Tongue (tissue), 2 donors: Measurements from ENCODE around the gene IFT27. TPM values are rescaled to one million over a fixed set of nuclear protein-coding genes. Genes with fewer than 3 reads are reported as not detected.

Experiments used
- DNase-seq: peaks from one replicate; pipeline ENCODE4 v3.0.0-alpha.2; 2015
- total RNA-seq: library from RNA; depleted of rRNA; stranded (reverse); fragments of >200 nt; gene quantifications from one replicate; pipeline ENCODE4 v1.2.3, GENCODE V29; 2014

Gene IFT27
- total RNA-seq, 1 donor from 2014 or later: 14.0 TPM

DNA sequence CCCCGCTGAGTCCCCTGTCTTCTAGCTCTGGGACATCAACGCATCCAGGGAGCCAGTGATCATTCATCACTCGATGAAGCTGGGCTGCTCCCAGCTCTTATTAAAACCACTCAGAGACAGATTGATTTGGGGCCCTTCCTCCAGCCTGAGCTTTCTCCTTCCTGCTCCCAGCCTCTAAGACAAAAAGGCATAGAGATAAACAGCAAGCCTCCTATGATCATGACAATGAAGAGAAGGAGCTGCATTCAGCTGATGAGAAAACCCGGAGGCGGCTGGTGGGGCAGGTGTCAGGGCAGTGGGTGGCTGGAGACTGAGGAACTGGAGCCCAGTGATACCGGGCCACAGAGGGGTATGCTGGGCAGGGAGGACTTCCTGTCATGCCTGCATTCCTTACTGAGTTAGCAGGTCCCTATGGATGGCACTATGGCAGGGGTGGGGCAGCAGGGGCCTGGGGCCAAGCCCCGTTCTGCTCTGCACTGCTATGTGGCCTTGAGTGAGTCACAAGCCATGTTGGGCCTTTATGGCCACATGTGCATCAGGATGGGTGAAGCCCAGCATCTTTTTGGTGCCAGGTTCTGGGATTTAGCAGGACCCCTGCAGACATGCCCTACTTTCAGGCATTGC, 20.7 kb upstream of the IFT27 start:
- DNase-seq: no peak

DNA sequence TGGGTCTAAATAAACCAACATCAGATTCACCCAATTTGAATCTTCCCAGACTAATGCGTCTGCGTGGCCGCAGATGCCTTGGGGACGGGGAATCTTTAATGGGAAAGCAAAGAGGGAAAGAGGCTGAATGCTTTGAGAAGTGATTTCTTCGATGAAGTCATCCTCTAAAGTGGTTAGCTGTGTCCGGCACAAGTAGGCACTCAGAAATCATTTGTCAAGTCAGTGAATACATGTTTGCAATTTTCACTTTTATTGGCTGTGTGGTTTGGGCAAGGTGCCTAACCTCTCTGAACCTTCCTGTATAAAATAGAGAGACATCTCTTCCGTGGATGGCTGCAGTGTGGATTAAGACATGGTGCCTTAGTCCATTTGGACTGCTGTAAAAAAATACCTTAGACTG, 19.7 kb upstream of the IFT27 start:
- no peak for DNase-seq

DNA sequence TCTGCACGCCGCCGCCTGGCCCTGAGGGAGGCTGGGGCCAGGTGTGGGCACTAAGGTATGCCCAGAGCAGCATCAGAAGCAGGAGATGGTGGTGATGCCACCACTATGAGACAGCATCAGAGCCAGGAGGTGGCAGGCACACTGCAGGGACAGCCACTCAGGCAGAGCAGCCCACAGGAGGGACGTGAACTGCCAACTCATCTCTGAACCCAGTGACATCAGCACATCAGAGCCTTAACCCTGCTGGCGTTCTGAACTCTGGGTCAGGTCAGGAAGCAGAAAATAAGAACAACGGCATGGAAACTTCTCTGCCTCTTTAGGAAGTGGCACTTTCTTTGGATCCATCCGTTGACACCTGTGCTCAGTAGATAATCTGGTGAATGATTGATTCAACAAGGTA, 14.7 kb upstream of the IFT27 start:
- DNase-seq: no peak

DNA sequence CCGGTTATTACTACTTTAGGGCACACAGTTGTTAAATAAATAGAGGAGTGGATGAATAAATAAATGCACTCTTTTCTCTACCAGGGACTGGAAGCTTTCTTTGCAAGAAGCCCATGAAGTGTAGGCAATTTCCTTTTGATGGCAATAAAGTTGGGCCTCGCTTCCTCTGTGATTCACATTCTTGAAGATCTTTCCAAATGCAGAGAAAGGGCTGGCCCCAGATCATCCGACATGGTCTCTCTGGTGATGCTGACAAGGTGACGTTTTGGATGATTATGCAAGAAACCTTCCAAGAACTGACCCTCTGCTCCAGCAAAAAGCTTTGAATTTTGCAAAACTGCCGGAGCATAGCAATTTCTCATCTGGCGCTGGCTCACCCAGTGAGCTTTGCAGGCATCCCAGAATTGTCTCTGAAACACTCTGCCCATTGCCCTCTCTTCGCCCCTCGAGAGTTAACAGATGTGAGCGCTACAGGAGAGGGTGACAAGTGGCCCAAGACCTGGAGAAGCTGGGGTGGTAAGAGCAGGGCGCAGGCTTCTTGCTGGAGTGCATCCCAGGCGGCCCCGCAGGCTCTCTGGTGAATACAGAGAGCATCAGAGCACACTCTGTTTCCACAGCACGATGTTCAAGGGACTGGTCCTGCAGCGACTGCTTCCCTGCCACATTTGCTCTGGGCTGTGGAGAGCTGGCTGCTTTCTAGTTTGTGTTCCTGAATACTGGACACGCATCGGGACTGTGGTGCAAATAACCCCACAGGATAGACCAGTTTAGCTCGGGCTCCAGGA, 11.5 kb upstream of the IFT27 start:
- no peak for DNase-seq

DNA sequence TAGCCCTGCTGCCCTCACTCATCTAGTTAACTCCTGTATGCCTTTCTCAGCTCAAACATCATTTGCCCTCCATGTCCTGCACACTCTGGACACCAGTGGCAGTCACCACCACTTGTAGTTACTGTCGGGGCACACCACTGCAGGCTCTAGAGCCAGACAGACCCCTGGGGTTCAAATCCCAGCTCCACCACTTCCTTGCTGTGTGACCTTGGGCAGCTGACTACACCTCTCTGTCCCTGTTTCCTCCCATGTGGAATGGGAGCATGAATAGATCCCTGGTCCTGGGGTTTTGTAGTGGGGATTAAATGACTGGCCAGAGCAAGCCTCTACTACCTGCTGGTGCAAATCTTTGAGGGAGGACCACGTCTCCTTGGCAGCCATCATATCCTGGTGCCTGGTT, 7.8 kb upstream of the IFT27 start:
- DNase-seq: no peak

DNA sequence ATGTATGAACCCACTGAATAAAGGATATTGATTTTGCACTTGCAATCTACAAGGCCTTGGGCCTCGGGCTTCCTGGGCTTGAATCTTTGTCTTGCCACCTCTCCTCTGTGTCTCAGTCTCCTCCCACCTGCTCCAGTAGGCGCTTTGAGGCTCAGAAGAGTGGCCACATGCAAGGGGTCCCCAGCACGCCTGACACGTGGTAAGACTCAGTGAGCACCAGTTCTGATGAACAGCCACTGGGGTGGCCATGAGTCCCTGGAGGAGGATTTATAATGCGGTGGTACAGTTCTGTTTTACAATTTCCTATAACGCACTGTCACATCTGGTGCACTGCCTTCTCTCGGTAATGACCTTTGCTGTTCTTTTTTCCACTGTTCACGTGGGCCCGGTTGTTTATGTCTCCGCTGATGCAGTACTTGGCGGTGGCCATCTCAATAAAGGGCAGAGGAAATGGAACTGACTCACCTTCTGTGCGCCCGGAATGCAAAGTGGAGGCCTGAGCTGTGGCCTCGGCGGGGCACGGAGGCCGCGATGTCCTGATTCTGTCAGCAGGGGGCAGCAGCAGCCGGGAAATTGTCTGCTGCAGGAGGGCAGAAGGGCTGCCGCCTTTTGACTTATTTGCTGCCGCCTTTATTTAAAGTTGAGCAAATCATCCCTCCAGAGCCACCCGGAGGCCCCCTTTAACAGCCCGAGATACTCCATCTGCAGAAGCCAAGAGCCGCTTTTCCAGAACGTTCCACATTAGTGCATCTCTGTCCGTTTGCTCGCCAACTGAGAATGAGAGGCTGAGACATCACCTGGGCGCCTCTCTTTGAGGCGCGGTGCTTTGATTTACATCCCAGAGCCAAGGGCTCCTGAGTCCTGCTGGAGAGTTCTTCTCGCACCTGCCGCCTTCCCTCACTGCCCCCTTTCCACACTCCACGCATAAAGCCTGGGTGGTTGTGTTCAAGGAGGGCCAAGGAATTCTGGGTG, 6.0 kb upstream of the IFT27 start:
- DNase-seq: peak; percentile 82

DNA sequence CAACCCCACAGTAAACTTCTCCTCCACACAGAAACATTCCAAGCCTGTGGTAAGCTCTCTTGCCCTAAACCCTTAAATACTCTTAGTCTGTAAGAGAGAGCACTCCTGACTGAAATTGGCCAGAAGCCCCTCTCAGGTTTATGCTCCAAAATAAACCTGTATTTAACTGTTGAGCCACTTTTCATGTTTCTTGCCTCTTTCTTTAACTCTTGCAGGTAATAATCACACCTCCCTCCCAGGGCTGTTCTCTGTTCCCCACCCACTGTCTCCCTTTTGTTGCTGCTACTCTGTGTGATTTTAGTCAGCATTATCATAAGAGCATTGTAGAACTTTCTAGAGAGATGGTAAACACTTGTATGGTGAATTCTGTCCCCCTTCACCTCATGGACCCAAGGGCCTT, 2.1 kb upstream of the IFT27 start:
- no peak for DNase-seq

DNA sequence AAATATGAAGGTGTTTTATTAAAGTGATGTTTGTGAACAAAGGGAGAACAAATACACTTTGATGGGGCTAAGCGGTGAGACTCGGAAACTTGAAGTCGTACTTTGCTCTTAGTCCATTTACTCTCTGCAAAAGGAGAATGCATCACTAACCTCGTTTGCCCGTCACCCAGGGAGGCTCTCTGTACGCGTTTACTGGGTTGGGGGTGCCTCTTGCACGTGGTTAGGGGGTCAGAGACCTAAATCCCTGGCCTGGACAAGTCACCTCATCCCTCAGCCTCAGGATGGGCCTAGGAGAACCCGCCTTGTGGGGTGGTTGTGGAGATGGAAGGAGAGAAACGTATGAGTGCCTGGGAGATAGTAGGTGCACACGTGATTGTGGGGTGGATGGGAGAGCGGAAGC, 803 bp upstream of the IFT27 start:
- no peak for DNase-seq

DNA sequence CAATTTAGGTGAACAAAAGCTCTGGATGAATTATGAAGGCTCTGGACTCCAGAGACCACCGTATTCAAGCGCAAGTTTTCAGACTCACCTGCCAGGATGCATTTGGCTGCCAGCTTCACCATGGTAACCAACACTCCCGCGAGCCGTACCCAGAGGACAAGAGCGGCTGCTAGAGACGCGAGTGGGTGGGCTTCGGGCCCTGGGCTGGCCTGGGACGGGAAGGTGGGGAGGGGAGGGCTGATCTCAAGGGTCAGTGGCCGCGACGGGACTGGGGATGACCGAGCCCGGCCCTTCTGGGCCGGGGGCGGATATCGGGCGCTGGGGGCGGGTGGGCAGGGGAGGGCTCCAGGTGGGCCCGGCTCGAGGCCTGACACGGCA, 344 bp downstream of the IFT27 start:
- peak; percentile 58 for DNase-seq

DNA sequence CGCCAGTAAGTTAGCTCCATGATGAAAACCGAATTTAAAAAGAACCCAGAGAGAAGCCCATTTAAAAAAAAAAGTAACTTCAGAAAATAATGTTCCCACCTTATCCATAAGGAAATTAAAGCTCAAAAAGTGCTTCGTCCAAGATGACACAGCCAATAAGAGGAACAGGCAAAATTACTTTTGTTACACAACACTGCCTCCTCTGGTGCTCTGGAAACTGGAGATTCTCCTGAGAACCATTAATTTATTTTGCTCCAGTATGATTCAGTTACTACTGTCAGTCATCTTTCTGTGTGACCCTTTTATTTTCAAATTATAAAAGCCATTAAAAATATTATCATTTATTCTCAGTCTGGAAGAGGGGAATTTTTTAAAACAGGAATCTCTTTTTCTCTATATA, 2.0 kb downstream of the IFT27 start:
- DNase-seq: peak; percentile 47

DNA sequence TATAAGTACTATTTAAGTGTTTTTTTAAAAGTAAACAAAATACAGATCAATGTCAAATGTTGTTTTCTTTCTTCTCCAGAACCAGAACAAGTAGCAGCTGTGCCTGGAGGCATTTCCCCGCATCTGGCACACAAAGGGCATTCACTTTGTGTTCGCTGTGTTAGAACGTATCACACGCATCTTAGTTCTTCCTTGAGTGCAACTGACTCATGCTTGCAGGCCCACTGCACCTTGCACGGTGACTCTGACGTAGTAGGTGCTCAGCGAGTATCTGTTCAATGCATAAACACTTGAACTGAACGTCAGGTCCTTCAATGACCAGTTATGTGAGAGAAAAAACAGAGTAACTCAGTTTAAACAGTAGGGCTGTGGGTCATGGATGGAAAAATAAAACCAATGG, 3.5 kb downstream of the IFT27 start:
- DNase-seq: no peak

DNA sequence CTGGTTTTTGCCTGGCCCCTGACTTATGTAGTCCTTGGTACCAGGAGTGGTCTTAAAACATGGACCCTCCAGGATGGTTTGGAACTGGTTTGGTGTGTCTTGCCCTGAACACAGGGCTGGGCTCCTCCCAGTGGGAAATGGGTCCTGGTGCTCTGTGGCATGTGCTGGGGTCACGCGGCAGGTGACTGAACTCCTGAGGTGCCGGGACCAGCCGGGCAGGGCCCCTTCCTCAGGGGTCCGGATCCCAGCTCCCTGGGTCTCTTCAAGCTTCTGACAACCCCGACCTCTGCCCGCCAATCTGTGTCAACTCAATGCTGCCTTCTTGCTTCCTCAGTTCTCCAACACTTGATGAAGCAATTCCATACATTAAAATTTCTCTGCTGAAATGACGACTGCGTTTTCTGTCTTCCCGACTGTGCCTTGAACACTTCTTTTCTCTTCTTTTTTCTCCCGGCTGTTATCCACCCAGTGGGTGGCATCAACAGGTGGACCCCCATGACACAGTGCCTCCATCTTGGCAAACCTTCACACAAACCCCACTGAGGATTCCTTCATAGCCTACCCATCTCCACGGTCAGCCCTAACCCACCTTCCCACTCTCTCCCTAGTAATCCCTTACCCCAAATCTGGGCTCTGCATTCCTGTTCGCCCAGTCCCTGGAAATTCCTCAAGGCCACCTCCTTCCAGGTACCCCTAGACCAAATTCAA, 4.4 kb downstream of the IFT27 start:
- no peak for DNase-seq

DNA sequence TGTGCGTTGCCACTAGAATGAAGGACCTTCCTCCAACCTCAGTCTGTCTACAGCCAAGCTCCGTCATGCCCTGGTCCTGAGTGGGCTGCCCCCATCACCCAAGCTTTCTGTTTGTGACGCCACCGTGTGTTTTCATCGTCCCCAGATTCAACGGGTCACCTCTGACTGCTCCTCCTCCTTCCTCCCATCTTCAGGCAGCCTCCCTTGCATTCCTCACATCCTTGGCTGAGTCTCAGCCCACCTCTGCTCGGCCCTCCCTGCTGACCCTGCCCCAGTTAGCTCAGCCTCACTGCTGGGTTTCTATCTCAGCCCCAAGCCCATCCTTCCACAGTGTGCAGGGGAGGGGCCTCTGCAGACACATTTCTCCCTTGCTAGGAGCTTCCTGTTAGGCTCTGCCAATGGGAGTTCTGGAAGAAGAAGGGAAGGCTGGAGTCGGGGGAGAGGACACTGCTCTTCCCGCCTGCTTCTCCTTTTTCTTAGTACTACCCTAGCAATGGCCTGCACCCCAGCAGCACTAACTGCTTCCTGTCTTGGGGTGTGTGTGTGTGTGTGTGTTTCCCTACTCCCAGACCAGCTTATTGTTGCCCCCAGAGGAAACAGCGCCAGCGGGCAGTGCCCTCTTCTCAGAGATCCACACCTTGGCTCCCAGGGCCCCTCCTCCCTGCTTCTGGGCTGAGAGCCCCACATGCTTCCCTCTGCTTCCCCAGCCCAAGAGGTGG, 5.2 kb downstream of the IFT27 start:
- no peak for DNase-seq

DNA sequence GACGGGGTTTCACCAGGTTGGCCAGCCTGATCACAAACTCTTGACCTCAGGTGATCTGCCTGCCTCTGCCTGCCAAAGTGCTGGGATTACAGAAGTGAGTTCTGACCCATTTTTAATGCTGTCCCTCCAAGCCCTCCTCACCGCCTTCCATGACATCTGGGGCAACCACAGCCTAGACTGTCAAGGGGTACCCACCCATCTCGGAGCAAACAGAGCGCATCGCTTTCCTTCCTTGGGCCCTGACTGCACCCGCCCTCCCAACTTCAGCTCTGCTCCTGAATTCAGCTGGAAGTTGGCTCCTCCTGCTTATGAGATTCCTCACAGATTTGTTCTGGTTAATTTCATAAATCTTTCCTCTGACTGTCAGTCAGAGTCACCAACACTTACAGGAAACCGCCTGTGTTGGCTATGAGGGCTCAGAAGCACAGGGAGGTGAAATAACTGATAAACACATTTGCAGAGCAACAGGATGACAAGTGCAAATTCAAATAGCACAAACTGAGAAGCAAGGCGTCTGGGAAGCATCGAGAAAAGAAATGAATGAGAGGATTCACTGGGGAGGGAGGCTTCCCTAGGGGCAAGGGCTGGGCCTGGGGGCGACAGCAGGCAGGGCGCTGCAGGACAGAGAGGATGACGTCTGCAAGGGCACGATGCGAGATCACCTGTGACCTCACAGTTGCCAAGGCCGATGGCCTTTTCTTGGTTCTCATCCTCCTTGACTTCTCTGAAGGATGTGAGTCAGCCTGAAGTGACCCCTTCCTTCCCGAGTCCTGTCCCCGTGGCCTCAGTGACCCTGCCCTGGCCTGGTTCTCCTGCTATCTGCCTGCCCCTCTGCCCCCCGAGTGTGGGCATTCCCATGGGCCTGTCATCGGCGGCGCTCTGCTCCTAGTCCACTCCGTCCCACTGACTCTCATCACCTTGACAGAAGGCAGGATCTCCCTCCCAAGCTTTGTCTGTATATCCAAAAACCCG, 6.1 kb downstream of the IFT27 start:
- DNase-seq: no peak

DNA sequence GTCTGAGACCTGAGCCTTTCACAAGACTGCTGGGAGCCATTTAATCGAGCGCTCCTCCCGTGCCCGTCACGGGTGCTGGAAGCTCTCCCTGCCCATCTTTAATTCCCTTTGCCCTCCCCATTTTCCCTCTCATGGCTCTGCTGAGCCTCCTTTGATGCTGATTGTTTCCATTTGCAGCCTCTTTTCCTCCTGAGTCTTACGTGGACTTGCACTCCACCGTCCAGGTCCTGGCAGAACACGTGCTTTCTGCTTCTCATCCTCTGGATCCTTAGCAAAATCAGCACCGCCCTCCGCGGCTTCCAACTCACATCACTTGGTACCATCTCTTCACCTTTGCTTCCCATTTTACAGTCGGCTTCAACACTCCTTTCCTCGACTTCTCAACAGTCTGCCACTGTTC, 7.3 kb downstream of the IFT27 start:
- no peak for DNase-seq

DNA sequence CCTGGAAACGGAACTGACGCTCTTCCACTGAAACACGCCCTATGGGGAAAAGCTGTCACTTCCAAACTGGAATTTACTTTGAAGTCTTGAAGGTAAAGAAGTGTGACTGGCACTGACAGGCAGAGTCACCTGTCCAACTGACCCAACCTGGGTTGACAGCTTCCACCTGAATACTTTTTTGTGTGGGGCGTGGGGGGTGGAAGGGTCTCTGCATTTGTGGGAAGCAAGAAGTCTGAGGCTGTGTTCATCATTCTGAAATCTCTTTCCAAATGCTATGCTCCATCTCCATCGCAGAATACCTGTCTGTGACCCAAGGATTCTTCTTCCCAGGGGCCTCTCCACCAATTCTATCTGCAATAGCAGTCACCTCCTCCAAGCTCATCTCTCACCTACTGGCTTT, 7.8 kb downstream of the IFT27 start:
- DNase-seq: no peak

DNA sequence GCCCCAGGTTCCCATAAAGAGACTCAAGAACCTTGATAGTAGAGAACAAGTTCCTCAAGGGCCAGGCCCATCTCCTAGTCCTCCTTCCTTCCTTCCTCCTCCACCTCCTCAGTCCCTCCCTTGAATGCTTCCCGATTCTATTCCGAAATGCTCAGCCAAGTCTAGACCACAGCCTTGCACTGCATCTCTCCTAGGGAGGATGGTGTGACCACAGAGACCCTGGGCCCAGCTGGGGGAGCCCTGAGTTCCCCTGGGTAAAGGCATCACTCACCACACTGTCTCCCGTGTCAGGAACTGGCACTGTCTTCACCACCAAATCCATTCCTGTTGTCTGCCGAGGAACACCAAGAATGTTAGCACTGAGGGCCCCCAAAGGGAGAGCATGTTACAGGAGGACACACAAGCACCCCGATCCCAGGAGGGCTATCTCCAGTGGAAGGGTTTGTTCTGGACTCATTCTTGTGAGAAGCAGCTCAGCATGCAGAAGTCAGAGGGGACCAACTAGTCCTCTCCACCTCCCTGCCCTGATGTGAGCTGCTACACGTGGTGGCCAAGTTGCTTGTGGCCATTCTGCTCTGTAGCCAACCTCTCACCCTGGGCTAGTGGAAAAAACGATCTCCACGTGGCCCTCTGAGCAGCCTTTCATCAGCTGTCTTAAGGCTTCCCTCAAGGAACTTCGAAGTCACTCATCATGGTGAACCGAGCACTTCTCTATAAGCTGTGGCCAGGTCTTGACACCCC, 8.7 kb downstream of the IFT27 start:
- DNase-seq: no peak

DNA sequence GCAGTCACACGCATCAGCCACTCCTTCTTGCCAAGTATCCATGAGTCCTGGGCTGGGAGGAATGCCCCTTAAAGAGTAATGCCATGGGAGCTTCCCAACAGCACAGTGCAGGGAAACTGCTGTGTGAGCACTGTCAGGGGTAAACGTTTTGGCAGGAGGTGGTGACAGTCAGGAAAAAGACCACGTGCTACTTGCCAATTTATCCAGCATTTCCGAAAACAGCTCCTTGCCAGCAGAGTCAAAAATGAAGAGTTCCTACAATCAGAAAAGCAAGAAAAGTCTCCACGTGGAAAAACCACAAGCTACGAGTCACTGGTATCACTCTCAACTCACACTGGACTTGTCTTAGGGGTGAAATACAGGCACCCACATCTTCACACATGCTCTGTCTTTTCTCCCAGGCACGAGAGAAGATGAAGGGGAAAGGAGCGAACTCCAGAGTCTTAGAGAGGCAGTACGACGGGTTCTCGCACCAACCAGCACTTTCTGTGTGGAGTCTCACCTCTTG, 9.9 kb downstream of the IFT27 start:
- no peak for DNase-seq

DNA sequence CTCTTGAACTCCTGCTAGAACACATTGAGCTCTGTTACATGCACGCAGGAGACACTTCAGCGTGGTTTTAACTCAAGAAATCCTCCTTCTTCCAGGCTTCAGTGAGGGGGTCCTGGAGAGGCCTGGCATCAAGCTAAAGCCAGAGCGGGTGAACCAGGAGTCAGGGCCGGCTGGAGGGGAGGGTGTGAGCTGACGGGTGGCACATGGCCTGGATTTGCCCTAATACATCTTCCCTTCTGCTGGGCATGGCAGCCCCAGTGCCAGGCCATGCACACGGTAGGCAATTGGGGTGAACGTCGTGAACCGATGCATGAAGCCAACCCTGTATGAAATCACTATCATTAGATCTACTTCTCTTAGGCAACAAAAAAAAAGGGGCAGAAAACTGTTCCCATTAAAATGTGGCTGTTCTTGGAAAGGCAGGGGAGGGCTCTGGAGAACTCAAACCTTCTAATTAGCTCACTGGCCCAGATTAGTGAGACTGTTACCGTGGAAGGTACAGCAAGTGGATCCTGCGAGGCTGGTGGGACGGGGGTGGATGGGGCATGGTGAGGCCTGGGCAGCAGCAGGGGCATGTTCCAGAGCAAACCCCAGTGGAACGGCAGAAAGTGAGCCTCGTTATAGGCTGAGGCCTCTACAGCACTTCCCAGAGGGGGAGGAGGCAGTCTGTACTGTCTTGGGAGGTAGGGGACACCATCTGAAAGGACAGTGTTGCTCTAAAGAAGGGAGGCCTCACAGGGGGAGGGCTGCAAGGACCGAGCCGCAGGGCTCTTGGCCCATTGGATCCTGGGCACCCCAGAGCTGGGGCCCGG, 10.6 kb downstream of the IFT27 start:
- DNase-seq: no peak
